Vagina (tissue), 2 donors: ENCODE measurements around the gene ADAMTSL1. TPM values are rescaled to one million over a fixed set of nuclear protein-coding genes. Genes with fewer than 3 reads are reported as not detected.

Experiments used
- DNase-seq, 2 donors: peaks; one replicate each; pipeline ENCODE4 v3.0.0-alpha.2; 2017; ENCODE audit errors: extremely low spot score in 2 of 2
- H3K27ac ChIP-seq: fragments of 200-600 bp; sonication (generic); one replicate; pipeline ENCODE4 v1.5.1; 2019
- H3K27me3 ChIP-seq: fragments of 200-600 bp; sonication (generic); one replicate; pipeline ENCODE4 v1.5.1; 2019
- H3K36me3 ChIP-seq, 2 donors: fragments of 200-600 bp; sonication (generic); one replicate each; pipeline ENCODE4 v1.5.1; 2017 to 2019
- H3K4me1 ChIP-seq: fragments of 200-600 bp; sonication (generic); one replicate; pipeline ENCODE4 v1.5.1; 2019
- H3K4me3 ChIP-seq, 2 donors: fragments of 200-600 bp; sonication (generic); 1 replicate in 1 of 2; 2 replicates in 1 of 2; pipeline ENCODE4 v1.5.1; 2016 to 2019
- H3K9me3 ChIP-seq: fragments of 200-600 bp; sonication (generic); one replicate; pipeline ENCODE4 v1.5.1; 2019
- POLR2A ChIP-seq, 2 donors: fragments of 450-650 bp; IDR thresholded peaks; one replicate each; pipeline ENCODE4 v1.6.1; 2017; ENCODE audit warnings: antibody characterized with exemption in 2 of 2, mild to moderate bottlenecking in 2 of 2, moderate library complexity in 2 of 2
- POLR2AphosphoS5 ChIP-seq, 2 donors: sonication (generic); formaldehyde crosslinking; IDR thresholded peaks; one replicate each; pipeline ENCODE4 v1.9.0; 2017; ENCODE audit warnings: antibody characterized with exemption in 2 of 2, mild to moderate bottlenecking in 2 of 2, low read depth in 1 of 2; ENCODE audit not compliant: insufficient read depth in 1 of 2
- intact Hi-C: fragments of 100-400 bp; cut with DNase I; formaldehyde crosslinking; loops from one replicate; pipeline ENCODE4 v1.15.1; 2023
- total RNA-seq: library from RNA; depleted of rRNA; stranded (reverse); fragments of >200 nt; gene quantifications from one replicate; pipeline ENCODE4 v1.2.3, GENCODE V29; 2016
- TF ChIP-seq, protein P1 (sequence below), 3 experiments: fragments of 450-650 bp in 2 of 3; fragments of 200-600 bp in 1 of 3; sonication (generic) in 1 of 3; IDR thresholded peaks; one replicate each; pipeline ENCODE4 v1.5.1; 2017 to 2019; ENCODE audit warnings: antibody characterized with exemption in 3 of 3, mild to moderate bottlenecking in 2 of 3, moderate library complexity in 2 of 3

Gene ADAMTSL1
- total RNA-seq, 1 donor from 2014 or later: 8.1 TPM

DNA sequence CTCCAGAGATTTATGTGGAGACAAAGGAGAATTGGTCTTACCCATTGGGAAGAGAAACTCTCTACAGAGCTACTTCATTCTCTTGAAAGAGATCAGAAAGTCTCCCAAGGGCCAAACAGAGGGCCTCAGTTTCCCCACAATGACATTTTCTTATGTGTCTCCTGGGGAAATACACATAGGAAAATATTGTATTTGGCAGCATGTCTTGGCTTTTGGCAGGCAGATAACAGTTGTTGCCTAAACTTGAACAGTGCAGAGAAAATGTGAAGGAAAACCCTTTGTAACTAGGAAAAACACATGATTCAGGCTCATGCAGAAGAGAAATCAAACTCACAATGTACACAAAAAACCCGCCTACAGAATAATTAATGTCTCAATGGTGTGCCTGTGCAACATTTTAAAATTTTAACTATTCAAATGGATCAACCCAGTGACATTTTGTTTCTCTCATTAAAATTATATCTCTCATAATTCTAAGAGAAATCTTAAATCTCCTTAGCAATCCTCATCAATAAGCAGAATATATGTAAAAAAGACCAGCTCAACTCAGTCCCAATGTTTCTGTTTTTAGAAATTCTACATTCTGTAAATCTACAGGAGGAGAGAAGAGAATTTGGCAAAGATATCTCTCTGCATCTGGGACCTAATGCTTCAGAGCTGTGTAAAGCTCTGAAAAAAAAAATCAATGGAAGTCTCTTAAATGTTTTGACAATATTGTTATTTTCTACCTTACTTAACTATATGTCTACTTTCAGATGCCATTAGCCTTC lies 205.1 kb downstream of the ADAMTSL1 start:
- no peaks in the 10 kb centered on the region for H3K36me3 ChIP-seq
- intact Hi-C loops: no loop called here
- H3K27ac ChIP-seq: no peak overlapping the region
- H3K4me3 ChIP-seq: no peak overlapping the region
- no peak for DNase-seq
- no peaks in the 10 kb centered on the region for H3K27me3 ChIP-seq
- H3K9me3 ChIP-seq: no peaks in the 10 kb centered on the region
- TF ChIP-seq, protein P1, sequence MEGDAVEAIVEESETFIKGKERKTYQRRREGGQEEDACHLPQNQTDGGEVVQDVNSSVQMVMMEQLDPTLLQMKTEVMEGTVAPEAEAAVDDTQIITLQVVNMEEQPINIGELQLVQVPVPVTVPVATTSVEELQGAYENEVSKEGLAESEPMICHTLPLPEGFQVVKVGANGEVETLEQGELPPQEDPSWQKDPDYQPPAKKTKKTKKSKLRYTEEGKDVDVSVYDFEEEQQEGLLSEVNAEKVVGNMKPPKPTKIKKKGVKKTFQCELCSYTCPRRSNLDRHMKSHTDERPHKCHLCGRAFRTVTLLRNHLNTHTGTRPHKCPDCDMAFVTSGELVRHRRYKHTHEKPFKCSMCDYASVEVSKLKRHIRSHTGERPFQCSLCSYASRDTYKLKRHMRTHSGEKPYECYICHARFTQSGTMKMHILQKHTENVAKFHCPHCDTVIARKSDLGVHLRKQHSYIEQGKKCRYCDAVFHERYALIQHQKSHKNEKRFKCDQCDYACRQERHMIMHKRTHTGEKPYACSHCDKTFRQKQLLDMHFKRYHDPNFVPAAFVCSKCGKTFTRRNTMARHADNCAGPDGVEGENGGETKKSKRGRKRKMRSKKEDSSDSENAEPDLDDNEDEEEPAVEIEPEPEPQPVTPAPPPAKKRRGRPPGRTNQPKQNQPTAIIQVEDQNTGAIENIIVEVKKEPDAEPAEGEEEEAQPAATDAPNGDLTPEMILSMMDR (IDR thresholded peaks at IDR 0.05): no peak
- TF ChIP-seq POLR2A (IDR thresholded peaks at IDR 0.05): no peak
- TF ChIP-seq POLR2AphosphoS5 (IDR thresholded peaks at IDR 0.05; ENCODE audit: insufficient read depth in 1 of 2, low read depth in 1 of 2): no peak
- H3K4me1 ChIP-seq: peaks cover 11% of the 10 kb centered on the region

DNA sequence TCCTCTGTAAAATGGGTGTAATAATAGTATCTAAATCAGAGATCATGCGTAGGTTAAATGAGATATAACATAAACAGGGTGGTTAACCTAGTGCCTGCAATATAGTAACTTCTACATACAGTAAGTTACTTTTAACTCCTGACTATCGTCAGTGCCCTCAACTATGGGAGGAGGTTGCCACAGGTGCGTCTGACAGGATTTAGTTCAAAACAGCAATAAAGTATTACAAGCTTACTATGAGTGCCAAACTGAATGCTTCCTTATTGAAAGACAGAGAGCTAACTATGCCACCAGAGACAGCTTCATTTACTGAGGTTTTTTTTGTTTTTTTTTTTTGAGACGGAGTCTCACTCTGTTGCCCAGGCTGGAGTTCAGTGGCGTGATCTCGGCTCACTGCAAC lies 209.0 kb downstream of the ADAMTSL1 start:
- peaks cover 21% of the 10 kb centered on the region for H3K4me1 ChIP-seq
- H3K36me3 ChIP-seq: no peaks in the 10 kb centered on the region
- no peak overlapping the region for H3K4me3 ChIP-seq
- no peaks in the 10 kb centered on the region for H3K27me3 ChIP-seq
- no peak for DNase-seq
- intact Hi-C loops: loop anchor here (5.0 kb wide), 1 partner anchor 426 kb away; no protein-coding TSS in a partner anchor
- TF ChIP-seq POLR2A (IDR thresholded peaks at IDR 0.05) (no peak), POLR2AphosphoS5 (IDR thresholded peaks at IDR 0.05; ENCODE audit: insufficient read depth in 1 of 2, low read depth in 1 of 2) (no peak)
- TF ChIP-seq, protein P1 (IDR thresholded peaks at IDR 0.05): no peak
- H3K9me3 ChIP-seq: no peaks in the 10 kb centered on the region
- H3K27ac ChIP-seq: no peak overlapping the region

DNA sequence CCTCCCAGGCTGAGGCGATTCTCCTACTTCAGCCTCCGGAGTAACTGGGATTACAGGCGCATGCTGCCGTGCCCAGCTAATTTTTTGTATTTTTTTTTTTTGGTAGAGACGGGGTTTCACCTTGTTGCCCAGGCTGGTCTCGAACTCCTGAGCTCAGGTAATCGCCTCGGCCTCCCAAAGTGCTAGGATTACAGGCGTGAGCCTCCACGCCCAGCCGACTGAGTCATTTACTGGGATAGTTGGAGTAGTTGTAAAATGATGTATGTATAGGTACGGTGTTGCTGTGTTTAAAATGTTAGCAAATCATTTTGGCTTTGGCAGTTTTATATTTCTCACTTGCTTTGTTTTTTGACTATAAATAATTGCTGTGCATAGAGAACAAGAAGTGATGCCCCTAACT lies 209.4 kb downstream of the ADAMTSL1 start:
- Histone ChIP-seq H3K27ac (no peak overlapping the region), H3K9me3 (no peaks in the 10 kb centered on the region), H3K4me1 (peaks cover 21% of the 10 kb centered on the region), H3K4me3 (no peak overlapping the region), H3K36me3 (no peaks in the 10 kb centered on the region), H3K27me3 (no peaks in the 10 kb centered on the region)
- no peak for TF ChIP-seq POLR2AphosphoS5 (IDR thresholded peaks at IDR 0.05; ENCODE audit: insufficient read depth in 1 of 2, low read depth in 1 of 2)
- TF ChIP-seq, protein P1 (IDR thresholded peaks at IDR 0.05): no peak
- TF ChIP-seq POLR2A (IDR thresholded peaks at IDR 0.05): no peak
- intact Hi-C loops: loop anchor here (5.0 kb wide), 1 partner anchor 426 kb away; no protein-coding TSS in a partner anchor
- no peak for DNase-seq

DNA sequence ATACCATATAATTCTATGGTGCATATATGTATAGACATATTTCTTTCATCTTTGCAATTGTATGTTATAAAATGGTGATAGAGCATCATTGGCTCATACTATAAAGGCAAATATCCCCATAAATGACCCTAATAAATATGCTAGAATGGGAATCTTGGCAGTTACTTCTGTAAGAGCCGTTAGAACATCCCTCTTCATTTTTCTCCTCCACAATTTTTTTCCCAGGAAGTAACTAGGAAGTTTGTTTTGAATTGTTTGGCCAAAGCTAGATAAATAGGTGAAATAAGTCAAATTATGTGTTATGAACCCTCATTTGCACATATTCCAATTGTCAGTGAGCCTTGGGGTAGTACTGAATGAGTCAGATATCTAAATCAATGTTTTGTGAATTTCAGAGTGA lies 209.9 kb downstream of the ADAMTSL1 start:
- Histone ChIP-seq H3K9me3 (no peaks in the 10 kb centered on the region), H3K4me1 (peaks cover 17% of the 10 kb centered on the region), H3K36me3 (no peaks in the 10 kb centered on the region), H3K27ac (no peak overlapping the region), H3K27me3 (no peaks in the 10 kb centered on the region), H3K4me3 (no peak overlapping the region)
- DNase-seq: no peak
- TF ChIP-seq POLR2A (IDR thresholded peaks at IDR 0.05): no peak
- intact Hi-C loops: loop anchor here (5.0 kb wide), 1 partner anchor 427 kb away; no protein-coding TSS in a partner anchor

DNA sequence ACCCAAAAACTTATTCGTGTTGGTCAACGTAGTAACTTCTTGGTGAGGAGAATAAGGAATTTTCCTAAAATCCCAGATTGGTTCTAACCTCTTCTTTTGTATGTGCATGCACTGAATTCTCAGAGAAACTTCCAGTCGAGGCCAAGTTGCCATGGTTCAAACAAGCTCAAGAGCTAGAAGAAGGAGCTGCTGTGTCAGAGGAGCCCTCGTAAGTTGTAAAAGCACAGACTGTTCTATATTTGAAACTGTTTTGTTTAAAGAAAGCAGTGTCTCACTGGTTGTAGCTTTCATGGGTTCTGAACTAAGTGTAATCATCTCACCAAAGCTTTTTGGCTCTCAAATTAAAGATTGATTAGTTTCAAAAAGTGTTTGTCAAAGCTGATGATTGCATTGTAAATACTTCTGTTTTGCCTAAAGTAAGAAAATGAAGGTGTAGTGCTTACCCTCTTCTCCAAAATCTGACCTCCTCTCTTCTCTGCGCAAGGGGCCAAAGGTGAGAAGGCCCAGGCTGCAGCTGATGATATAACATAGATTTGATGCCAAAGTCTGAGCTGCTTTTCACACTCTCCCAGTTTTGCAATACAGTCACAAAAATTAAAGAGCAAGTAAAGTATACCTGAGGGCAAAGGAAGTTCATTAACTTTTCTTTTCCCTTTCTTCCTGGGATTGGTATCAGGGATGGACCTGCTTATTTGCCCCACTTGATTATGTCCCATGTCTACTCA lies 210.8 kb downstream of the ADAMTSL1 start:
- Histone ChIP-seq H3K27ac (no peak overlapping the region), H3K36me3 (no peaks in the 10 kb centered on the region), H3K27me3 (no peaks in the 10 kb centered on the region), H3K4me3 (no peak overlapping the region), H3K9me3 (no peaks in the 10 kb centered on the region), H3K4me1 (peaks cover 10% of the 10 kb centered on the region)
- DNase-seq: no peak
- intact Hi-C loops: loop anchor here (5.0 kb wide), 1 partner anchor 427 kb away; no protein-coding TSS in a partner anchor
- TF ChIP-seq POLR2AphosphoS5 (IDR thresholded peaks at IDR 0.05; ENCODE audit: insufficient read depth in 1 of 2, low read depth in 1 of 2) (no peak), POLR2A (IDR thresholded peaks at IDR 0.05) (no peak)
- TF ChIP-seq, protein P1 (IDR thresholded peaks at IDR 0.05): no peak
